Endometrial microvascular endothelial cells (primary cell): ENCODE measurements around the gene KRT86. TPM values are rescaled to one million over a fixed set of nuclear protein-coding genes. Genes with fewer than 3 reads are reported as not detected.

ENCODE experiments used
- in situ Hi-C: cut with HindIII; loops from 2 replicates; pipeline ENCODE4 v1.10.0; 2017; ENCODE audit warnings: low sequenced_read_pairs, low pct_unique_long_range_greater_than_20kb; ENCODE audit errors: inconsistent ontology term
- total RNA-seq: library from RNA; depleted of rRNA; stranded (reverse); fragments of >200 nt; gene quantifications from one replicate; pipeline ENCODE4 v1.2.3, GENCODE V29; 2015; ENCODE audit errors: inconsistent ontology term

The KRT86 gene
- total RNA-seq, 1 donor from 2014 or later = not detected

DNA sequence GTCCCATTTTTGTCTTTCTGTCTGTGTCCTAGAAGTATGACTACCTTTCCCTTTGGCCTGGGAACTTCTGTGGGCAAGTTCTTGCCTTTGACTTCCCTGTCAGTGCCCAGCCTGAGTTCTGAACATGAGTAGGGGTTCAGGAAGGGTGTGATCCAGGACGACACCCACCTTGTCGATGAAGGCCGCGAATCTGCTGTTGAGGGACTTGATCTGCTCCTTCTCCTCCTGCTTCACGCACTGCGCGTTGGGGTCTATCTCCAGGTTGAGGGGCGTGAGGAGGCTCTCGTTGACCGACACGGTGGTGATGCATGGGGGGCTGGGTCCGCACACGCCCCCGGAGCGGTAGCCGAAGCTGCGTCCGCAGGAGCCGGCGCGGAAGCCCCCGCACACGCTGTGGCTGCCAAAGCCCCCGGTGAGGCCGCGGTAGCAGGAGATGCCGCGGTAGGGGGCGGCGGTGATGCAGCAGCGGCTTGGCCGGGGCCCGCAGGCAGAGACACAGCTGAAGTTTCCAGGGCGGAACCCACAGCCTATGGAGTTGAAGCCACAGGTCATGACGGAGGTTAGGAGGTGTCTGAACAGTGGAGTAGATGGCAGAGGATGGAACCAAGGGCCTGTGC is 46.4 kb downstream of the KRT86 start, which contains the start of gene KRT83:
TSS of gene KRT83 (minus strand) at position 615 of the 617 bp plus-strand sequence. CDS start at position 552, 63 bp downstream.
- in situ Hi-C loops = no loop called here

GRCh38 chr12:52321418-52321817 is 47.0 kb downstream of the KRT86 start:
- in situ Hi-C loops = no loop called here

GRCh38 chr12:52322069-52322468 is 47.6 kb downstream of the KRT86 start:
- in situ Hi-C loops = no loop called here

DNA sequence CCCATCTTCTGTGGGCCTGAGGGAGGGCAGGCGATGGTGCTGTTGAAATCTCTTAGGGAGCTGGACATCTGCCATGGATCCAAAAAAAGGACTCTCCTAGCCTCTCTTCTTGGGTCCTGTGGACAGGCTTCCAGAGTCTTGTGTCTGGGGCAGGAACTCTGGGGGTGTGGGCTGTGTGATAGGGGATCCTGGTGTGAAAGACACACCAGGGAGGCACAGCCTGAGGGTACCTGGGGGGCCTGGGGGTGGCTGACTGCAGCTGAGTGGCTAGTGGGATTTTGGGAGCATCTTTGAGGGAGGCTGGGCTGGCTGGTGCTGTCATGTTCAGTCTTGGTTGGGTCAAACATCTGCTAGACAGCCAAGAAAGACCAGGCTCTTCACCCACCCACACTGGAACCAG is 48.6 kb downstream of the KRT86 start:
- in situ Hi-C loops = no loop called here

DNA sequence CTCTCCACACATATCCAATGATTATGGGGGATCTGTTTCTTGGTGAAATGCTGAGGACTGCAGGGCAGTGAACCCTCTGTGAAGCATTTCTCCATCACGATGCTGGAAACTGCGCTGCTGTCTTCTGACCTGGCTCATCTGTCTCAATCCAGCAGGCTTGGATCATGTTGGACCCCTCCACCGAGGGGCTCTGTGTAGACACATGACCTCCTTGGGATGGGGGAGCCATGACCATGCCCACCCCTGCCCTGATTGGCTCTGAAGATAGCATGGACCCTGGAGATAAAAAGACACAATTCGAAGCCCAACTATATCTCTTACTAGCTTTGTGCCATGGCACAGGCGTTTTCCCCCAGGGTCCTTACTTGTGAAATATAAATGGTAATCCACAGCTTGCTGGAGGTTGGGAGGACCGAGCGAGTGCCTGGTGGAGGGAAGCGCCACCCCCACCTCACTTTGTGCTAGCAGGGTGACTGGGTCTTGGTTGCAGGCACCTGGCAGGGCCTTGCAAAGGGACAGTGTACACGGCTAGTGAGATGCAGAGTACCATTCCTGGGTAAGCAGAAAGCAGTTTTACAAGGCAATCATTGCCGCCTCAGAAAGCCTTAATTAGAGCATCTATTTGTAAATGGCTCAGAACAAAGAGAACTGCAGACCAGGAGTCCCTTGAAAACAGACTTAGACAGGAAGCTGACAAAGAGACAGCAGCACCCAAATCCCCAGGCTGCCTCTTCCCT is 49.1 kb downstream of the KRT86 start:
- in situ Hi-C loops = no loop called here

DNA sequence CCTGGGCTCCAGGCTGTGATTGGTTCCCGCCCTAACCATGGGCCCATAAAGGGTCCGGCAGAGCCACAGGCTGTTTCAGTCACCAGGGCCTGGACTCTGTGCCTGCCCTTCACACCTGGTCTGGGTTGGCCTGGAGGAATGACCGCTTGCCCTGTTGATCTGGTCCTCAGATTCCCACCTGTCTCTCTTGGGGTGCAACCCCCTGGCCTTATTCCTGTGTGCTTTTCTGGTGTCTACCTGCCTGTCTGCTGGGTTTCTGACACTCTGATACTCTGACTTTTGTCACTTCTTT is 49.7 kb downstream of the KRT86 start:
- in situ Hi-C loops = no loop called here

DNA sequence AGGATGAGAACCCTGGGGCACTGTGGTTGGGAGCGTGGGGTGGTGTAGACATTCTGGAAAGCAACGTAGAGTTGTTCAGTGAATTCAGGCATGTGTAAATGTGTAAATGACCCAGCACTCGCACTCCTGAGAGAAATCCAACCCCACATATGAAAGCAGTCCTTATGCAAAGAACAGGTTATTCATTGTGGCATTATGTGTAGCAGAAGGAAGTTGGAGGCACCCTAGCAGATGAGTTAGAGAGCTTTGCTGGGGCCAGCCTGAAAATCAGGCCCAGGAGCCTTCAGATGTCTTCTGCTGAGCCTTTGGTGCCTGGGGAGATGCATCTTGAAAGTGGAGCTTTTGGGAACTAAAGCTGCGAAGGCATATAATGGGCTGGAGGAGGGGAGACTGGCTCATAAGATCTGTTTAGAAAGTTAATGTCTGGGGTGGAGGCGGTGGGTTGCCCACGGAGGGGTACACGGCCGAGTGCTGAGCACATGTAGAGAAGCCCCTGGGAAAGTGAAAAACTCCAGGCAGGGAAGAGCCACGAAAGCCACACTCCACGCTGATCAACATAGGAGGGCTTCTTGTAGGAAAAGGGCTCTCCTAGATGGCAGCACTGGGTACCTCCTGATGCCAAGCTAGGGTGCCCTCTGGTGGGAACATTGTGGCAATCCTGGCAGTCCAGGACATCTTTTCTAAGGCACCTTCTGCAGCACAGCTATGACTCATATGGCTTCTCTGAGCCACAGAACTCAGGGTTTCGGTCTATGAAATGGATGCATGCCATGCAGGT is 52.8 kb downstream of the KRT86 start:
- in situ Hi-C loops = no loop called here

GRCh38 chr12:52327830-52328500 is 53.5 kb downstream of the KRT86 start:
- in situ Hi-C loops = no loop called here

DNA sequence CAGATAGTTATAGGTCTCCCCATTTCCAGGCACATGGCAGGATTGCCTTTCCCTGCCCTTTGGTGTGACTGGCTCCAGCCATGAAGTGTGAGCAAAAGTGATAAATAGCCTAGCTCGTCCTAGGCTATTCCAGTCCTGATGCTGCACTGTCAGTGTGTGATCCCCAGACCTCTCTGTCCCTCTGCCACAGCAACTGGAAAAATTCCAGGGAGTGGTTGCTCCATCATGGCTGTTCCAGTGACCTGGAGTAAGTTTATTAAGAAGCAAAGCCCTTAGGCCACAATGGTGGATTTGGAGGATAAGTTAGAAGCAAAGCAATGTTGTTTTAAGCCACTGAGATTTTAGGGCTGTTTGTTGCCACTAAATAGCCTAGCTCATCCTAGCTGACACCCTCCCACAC is 56.6 kb downstream of the KRT86 start:
- in situ Hi-C loops = no loop called here

GRCh38 chr12:52331833-52332232 is 57.4 kb downstream of the KRT86 start:
- in situ Hi-C loops = no loop called here

DNA sequence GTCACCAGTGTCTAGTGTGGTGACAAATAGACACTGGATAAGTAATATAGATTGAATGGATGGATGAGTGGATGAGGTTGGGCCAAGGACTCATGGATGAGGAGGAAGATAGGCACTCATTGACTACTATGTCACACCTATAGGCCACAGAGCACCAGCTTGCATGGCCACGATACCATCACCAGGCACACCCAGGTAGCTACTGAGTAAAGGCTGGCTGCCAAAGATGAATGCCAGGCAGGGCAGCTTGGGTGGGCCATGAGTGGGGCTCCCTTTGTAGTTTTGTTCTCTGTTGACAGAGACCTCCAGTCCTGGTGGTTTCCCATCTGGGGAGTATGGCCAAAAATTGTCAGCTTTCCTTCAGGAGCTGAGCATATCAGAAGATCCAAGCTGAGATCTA is 57.9 kb downstream of the KRT86 start:
- in situ Hi-C loops = no loop called here

DNA sequence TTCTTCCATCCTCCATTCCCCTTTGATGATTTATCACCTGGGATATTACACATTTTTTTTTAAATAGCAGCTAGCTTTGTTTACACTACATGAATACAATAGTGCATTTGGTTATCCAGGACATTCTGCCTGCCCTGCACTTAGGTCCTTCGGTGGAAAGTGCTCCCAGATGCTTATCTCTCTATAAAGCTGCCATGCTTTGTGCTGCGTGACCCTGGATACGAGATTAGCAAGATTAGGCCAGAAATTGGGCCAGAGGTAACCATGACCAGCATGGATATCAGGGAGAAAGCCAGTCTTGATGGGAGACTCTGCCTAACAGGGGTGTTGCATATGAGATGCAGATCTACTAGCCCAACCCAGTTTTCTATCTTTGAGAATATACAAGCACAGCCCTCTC is 58.9 kb downstream of the KRT86 start:
- in situ Hi-C loops = no loop called here

GRCh38 chr12:52334185-52334584 is 59.7 kb downstream of the KRT86 start:
- in situ Hi-C loops = no loop called here

DNA sequence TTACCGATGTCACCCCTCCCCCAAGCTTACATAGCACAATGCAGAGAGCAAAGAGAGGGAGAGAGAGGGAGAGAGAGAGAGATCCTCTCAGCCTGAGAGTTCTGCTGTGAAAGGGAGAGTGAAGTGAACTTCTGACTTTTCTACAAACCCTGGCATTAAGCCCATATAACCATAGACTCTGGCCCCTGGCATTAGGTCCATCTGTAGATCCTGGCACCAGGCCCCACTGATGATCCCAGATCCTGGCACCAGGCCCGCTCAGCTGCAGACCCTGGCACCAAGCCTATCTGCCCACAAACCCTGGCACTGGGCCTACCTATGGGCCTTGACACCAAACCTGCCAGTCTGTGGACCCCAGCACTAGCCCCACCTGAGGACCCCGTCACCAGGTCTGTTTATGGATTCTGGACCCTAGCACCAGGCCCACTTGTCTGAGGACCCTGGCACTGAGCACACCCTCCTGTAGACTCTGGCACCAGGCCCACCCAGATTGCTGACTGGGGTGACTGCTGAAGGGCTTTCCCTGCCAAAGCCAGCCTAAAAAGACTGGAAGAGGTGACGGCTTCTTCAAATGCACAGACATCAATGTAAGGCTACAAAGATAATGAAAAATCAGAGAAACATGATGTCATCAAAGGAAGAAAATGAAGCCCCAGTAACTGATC is 61.3 kb downstream of the KRT86 start:
- in situ Hi-C loops = no loop called here

DNA sequence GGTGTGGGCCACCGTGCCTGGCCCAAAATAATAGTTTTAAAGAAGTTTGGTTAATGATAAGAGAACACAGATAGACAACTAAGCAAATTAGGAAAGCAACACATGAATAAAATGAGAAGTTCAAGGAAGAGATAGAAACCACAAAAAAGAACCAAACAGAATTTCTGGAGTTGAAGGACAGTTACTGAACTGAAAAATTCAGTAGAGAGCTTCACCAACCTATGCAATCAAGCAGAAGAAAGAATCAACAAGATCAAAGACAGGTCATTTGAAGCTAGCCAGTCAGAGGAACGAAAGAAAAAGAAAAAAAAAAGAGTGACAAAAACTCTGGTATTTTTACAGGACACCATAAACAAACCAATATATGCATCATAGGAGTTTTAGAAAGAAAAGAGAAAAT is 62.2 kb downstream of the KRT86 start:
- in situ Hi-C loops = no loop called here

DNA sequence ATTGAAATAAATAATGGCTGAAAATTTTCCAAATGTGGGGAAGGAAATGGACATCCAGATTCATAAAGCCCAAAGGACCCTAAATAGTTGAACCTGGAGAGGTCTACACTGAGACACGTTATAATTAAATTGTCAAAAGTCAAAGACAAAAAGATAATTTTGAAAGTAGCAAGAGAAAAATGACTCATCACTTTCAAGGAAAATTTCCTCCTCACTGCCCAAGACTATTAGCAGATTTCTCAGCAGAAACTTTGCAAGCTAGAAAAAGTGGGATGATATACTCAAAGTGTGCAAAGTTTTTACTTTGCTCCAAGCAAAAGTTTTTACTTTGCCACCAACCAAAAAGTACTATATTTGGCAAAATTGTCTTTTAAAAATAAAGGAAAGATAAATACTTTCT is 62.6 kb downstream of the KRT86 start:
- in situ Hi-C loops = no loop called here

DNA sequence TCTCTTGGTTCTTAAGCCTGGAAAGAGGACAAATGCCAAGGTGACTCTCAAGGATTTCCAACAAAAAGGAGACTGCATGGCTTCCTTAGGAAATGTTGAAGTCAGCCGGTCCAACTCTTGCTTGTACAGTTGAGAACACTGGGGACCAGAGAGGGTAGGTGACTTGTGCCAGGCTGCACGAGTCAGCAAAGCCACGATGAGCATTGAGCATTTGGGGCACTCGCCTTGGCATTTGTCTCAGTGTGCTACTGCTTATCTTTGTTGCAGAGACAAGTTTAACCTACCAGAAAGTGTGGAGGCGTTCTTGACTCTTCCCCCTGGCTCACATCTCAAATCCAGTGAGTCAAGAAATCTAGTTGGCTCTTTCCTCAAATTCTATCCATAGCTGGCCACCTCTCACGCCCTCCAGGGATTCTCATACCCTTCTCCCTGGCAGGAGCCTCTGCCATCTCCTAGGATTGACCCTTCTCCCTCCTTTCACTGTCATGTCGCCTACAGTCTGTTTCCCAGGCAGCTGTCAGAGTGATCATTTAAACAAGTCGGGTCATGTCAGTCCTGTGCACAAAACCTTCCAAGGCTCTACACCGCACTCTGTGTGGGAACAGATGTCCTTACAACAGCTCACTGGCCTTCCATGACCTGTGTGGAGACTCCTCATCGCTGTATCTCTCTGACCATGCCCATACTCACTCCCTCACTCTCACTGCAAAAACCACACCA is 64.0 kb downstream of the KRT86 start:
- in situ Hi-C loops = no loop called here

GRCh38 chr12:52341066-52341580 is 66.7 kb downstream of the KRT86 start:
- in situ Hi-C loops = no loop called here
